NB4 (cell line): ENCODE measurements around the gene SELENOW.
"Not testable (repeated sequence)": the region's sequence is repeated elsewhere in the genome, so short reads cannot be mapped to it uniquely, and the experiment has no call there.

Experiments
- DNase-seq: peaks from one replicate; pipeline ENCODE4 v3.0.0; 2010; ENCODE audit warnings: low read depth
- H3K4me3 ChIP-seq: one replicate; pipeline ENCODE4 v1.5.1; 2011; ENCODE audit warnings: mild to moderate bottlenecking, low read depth, low read length, moderate library complexity
- CTCF ChIP-seq: IDR thresholded peaks from one replicate; pipeline ENCODE4 v1.5.1; 2012; ENCODE audit warnings: low read depth, low read length
- MAX ChIP-seq: IDR thresholded peaks from 2 replicates; pipeline ENCODE4 v1.6.1; 2011; ENCODE audit warnings: low read depth, low read length
- MYC ChIP-seq: IDR thresholded peaks from 2 replicates; pipeline ENCODE4 v1.6.1; 2011; ENCODE audit warnings: low read depth, low read length
- POLR2A ChIP-seq: IDR thresholded peaks from 2 replicates; pipeline ENCODE4 v1.6.1; 2011; ENCODE audit warnings: mild to moderate bottlenecking; ENCODE audit not compliant: insufficient read length; ENCODE audit errors: extremely low read depth

The SELENOW gene

GRCh38 chr19:47762151-47762550, 16.4 kb upstream of the SELENOW start:
- TF ChIP-seq CTCF = no peak
- TF ChIP-seq POLR2A = no peak
- TF ChIP-seq MAX = no peak
- H3K4me3 ChIP-seq = no peak overlapping the region
- no peak for DNase-seq

- TF ChIP-seq MAX = no peak
- no peak for TF ChIP-seq MYC
- no peak for TF ChIP-seq CTCF
- no peak for TF ChIP-seq POLR2A
- no peak overlapping the region for H3K4me3 ChIP-seq
- no peak for DNase-seq
These were observed 15.7 kb upstream of the SELENOW start for GRCh38 chr19:47762615-47763308.

- H3K4me3 ChIP-seq, DNase-seq: not testable (repeated sequence)
These were observed 13.8 kb upstream of the SELENOW start for GRCh38 chr19:47764705-47765104.

- H3K4me3 ChIP-seq = no peak overlapping the region
- TF ChIP-seq POLR2A (no peak), MAX (0 out of 2 replicates have a peak, but pooled peaks have one; percentile 7), MYC (peak; percentile 45; the same call in 1 of the 2 replicates), CTCF (peak; percentile 100)
- DNase-seq = peak; percentile 92
These were observed 12.8 kb upstream of the SELENOW start for GRCh38 chr19:47765523-47766358.

- TF ChIP-seq CTCF (no peak), POLR2A (no peak), MYC (no peak), MAX (no peak)
- H3K4me3 ChIP-seq = no peak overlapping the region
- no peak for DNase-seq
These were observed 12.2 kb upstream of the SELENOW start for GRCh38 chr19:47766359-47766620.

- H3K4me3 ChIP-seq = no peak overlapping the region
- TF ChIP-seq CTCF = no peak
- TF ChIP-seq POLR2A = no peak
- TF ChIP-seq MAX = no peak
- no peak for TF ChIP-seq MYC
- DNase-seq = peak; percentile 38
These were observed 11.8 kb upstream of the SELENOW start for GRCh38 chr19:47766670-47767069.
